Endothelial cell (in vitro differentiated cells): ENCODE measurements around the gene SLC7A4. TPM values are rescaled to one million over a fixed set of nuclear protein-coding genes. Genes with fewer than 3 reads are reported as not detected.

Experiments used
- DNase-seq: peaks from one replicate; pipeline ENCODE4 v3.0.0; 2021; ENCODE audit warnings: low spot score
- H3K27ac Mint-ChIP-seq: one replicate; pipeline ENCODE4 v1.8.0; 2021; ENCODE audit warnings: mixed read lengths, inconsistent platforms; ENCODE audit not compliant: unreplicated experiment
- H3K27me3 Mint-ChIP-seq: one replicate; pipeline ENCODE4 v1.8.0; 2021; ENCODE audit warnings: mild to moderate bottlenecking, moderate library complexity, mixed read lengths, inconsistent platforms; ENCODE audit not compliant: unreplicated experiment
- H3K36me3 Mint-ChIP-seq: one replicate; pipeline ENCODE4 v1.8.0; 2021; ENCODE audit warnings: mild to moderate bottlenecking, low read depth, mixed read lengths, inconsistent platforms; ENCODE audit not compliant: unreplicated experiment
- H3K4me1 Mint-ChIP-seq: one replicate; pipeline ENCODE4 v1.8.0; 2021; ENCODE audit warnings: mild to moderate bottlenecking, mixed read lengths, inconsistent platforms; ENCODE audit not compliant: unreplicated experiment
- H3K4me3 Mint-ChIP-seq: one replicate; pipeline ENCODE4 v1.8.0; 2021; ENCODE audit warnings: mild to moderate bottlenecking, mixed read lengths, inconsistent platforms; ENCODE audit not compliant: unreplicated experiment
- H3K9me3 Mint-ChIP-seq: one replicate; pipeline ENCODE4 v1.8.0; 2021; ENCODE audit warnings: mixed read lengths, inconsistent platforms; ENCODE audit not compliant: unreplicated experiment
- total RNA-seq: library from RNA; stranded (reverse); fragmentation: NEBNext Ultra II Directional; extraction: Animal tissue kit (Norgen Biotek cat#: 25700); gene quantifications from one replicate; pipeline ENCODE4 v1.2.1, GENCODE V29; 2021; ENCODE audit not compliant: unreplicated experiment
- TF ChIP-seq, protein P1 (sequence below): fragments of 200-600 bp; sonication (generic); IDR thresholded peaks from one replicate; pipeline ENCODE4 v1.5.0; 2021; ENCODE audit warnings: antibody characterized with exemption; ENCODE audit not compliant: unreplicated experiment

Gene SLC7A4
- total RNA-seq, 1 donor from 2014 or later = not detected

DNA sequence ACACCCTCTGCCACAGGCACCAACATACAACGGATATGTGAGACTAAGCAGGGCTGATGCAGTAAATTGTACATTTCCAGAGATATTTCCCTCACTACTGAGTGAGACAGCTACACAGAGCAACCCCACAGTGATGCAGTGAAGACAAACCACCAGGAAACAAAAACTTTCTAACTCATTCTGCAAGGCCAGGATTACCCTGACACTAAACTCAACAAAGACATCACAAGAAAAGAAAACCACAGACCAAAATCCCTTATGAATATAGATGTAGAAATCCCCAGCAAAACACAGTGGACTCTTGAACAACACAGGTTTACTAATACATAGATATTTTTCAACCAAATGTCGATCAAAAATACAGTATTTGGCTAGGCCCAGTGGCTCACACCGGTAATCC, 1.5 kb upstream of the SLC7A4 start:
- H3K9me3 Mint-ChIP-seq = no peaks in the 10 kb centered on the region
- no peak for DNase-seq
- TF ChIP-seq, protein P1, sequence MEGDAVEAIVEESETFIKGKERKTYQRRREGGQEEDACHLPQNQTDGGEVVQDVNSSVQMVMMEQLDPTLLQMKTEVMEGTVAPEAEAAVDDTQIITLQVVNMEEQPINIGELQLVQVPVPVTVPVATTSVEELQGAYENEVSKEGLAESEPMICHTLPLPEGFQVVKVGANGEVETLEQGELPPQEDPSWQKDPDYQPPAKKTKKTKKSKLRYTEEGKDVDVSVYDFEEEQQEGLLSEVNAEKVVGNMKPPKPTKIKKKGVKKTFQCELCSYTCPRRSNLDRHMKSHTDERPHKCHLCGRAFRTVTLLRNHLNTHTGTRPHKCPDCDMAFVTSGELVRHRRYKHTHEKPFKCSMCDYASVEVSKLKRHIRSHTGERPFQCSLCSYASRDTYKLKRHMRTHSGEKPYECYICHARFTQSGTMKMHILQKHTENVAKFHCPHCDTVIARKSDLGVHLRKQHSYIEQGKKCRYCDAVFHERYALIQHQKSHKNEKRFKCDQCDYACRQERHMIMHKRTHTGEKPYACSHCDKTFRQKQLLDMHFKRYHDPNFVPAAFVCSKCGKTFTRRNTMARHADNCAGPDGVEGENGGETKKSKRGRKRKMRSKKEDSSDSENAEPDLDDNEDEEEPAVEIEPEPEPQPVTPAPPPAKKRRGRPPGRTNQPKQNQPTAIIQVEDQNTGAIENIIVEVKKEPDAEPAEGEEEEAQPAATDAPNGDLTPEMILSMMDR = no peak
- H3K27ac Mint-ChIP-seq = no peak overlapping the region
- no peaks in the 10 kb centered on the region for H3K36me3 Mint-ChIP-seq
- H3K4me3 Mint-ChIP-seq = no peak overlapping the region
- H3K4me1 Mint-ChIP-seq = no peaks in the 10 kb centered on the region
- H3K27me3 Mint-ChIP-seq = peaks cover 11% of the 10 kb centered on the region

- Mint-ChIP-seq H3K27ac (no peak overlapping the region), H3K4me3 (no peak overlapping the region), H3K4me1 (no peaks in the 10 kb centered on the region), H3K27me3 (peaks cover 11% of the 10 kb centered on the region), H3K36me3 (no peaks in the 10 kb centered on the region), H3K9me3 (no peaks in the 10 kb centered on the region)
- no peak for DNase-seq
- TF ChIP-seq, protein P1 = no peak
Observed at GRCh38 chr22:21032868-21033688, 717 bp upstream of the SLC7A4 start.

GRCh38 chr22:21031545-21032036, 770 bp downstream of the SLC7A4 start:
- Mint-ChIP-seq H3K27ac (no peak overlapping the region), H3K27me3 (peaks cover 11% of the 10 kb centered on the region), H3K4me1 (no peaks in the 10 kb centered on the region), H3K4me3 (no peak overlapping the region), H3K36me3 (no peaks in the 10 kb centered on the region), H3K9me3 (no peaks in the 10 kb centered on the region)
- TF ChIP-seq, protein P1 = no peak
- DNase-seq = no peak

DNA sequence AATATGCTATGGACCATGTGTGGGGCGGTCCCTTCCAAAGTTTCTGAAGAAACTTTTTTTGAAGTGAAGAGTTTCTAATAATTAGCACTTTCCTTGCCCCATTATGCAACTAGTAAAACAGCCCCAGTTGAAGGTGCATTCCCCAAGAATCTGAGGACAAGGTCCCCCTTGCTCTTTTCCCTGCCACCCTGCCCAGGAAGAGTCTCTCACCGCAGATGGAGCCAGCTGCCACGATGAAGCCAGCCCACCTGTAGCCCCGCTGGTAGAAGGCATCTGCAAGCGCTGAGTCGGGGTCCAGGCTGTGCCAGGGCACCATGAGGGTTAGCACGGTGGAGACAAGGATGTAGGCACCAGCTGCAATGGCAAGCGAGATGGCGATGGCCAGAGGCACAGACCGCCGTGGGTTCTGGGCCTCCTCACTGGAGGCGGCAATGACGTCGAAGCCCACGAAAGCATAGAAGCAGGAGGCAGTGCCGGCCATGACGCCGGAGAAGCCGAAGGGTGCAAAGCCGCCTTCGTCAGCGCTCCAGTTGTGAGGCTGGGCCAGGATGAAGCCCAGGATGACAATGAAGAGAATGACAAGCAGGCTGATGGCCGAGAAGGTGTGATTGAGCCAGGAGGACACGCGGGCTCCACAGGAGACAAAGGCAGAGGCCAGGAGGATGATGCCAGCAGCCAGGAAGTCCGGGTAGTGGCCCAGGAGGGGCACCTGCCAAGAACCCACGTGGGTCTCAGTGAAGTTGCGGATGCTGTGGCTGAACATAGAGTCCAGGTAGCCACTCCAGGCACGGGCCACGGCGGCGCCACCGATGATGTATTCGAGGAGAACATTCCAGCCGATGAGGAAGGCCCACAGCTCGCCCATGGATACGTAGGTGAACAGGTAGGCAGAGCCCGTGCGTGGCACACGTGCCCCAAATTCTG, 1.5 kb downstream of the SLC7A4 start:
- no peaks in the 10 kb centered on the region for H3K36me3 Mint-ChIP-seq
- no peaks in the 10 kb centered on the region for H3K4me1 Mint-ChIP-seq
- H3K27ac Mint-ChIP-seq = no peak overlapping the region
- H3K27me3 Mint-ChIP-seq = peaks cover 11% of the 10 kb centered on the region
- peak overlapping the region; percentile 25 for H3K4me3 Mint-ChIP-seq
- DNase-seq = no peak
- H3K9me3 Mint-ChIP-seq = no peaks in the 10 kb centered on the region
- TF ChIP-seq, protein P1 = no peak
